CD4-positive, alpha-beta T cell treated with Interleukin-17A for 1 hour (primary cell): ENCODE measurements around the gene SLC25A21.
"Not testable (repeated sequence)": the region's sequence is repeated elsewhere in the genome, so short reads cannot be mapped to it uniquely, and the experiment has no call there.

Experiments used
- DNase-seq: peaks from one replicate; pipeline ENCODE4 v3.0.0-alpha.2; 2020

SLC25A21 gene

GRCh38 chr14:37185670-37186069 lies 13.3 kb upstream of the SLC25A21 start:
- DNase-seq, result no peak

- DNase-seq, result not testable (repeated sequence)
Measured at GRCh38 chr14:37184520-37184919, 12.1 kb upstream of the SLC25A21 start.

DNA sequence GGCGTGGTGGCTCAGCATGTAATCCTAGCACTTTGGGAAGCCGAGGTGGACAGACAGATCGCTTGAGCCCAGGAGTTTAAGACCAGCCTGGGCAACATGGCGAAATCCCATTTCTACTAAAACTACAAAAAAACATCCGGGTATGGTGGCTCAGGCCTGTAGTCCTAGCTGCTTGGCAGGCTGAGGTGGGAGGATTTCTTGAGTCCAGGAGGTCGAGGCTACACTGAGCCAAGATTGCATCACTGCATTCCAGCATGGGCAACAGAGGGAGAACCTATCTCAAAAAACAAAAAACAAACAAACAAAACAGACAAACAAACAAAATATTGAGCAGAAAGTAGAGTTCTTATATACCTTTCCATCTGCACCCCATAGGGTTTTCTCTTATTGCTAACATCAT lies 9.0 kb upstream of the SLC25A21 start:
- no peak for DNase-seq

DNA sequence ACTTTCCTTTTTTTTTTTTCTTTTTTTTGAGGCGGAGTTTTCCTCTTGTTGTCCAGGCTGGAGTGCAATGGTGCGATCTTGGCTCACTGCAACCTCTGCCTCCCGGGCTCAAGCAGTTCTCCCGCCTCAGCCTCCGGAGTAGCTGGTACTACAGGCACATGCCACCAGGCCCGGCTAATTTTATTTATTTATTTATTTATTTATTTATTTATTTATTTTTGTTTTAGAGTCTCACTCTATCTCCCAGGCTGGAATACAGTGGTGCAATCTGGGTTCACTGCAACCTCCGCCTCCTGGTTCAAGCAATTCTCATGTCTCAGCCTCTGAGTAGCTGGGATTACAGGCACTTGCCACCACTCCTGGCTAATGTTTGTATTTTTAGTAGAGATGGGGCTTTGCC lies 8.5 kb upstream of the SLC25A21 start:
- not testable (repeated sequence) for DNase-seq

DNA sequence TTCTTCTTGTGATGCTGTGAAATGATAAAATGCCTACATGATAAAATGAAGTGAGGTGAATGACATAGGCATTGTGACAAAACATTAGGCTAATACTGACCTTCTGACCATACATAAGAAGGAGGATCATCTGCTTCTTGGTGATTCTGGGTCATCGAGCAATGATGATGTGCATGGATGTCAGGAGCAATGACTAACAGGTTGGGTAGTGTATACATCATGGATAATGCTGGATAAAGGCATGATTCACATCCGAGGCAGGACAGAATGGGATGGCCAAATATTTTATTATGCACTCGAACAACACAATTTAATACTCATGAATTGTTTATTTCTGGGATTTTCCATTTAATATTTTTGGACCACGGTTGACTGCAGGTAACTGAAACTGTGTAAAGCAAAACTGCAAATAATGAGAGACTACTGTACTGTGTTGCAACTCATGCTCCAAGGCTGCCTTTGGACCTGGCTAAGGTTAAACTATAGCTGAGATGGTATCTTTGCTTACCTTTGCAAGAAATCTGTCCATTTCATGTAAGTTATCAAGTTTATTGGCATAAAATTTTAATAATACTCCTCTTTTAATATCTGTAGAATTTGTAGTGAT lies 7.6 kb upstream of the SLC25A21 start:
- DNase-seq, result no peak

DNA sequence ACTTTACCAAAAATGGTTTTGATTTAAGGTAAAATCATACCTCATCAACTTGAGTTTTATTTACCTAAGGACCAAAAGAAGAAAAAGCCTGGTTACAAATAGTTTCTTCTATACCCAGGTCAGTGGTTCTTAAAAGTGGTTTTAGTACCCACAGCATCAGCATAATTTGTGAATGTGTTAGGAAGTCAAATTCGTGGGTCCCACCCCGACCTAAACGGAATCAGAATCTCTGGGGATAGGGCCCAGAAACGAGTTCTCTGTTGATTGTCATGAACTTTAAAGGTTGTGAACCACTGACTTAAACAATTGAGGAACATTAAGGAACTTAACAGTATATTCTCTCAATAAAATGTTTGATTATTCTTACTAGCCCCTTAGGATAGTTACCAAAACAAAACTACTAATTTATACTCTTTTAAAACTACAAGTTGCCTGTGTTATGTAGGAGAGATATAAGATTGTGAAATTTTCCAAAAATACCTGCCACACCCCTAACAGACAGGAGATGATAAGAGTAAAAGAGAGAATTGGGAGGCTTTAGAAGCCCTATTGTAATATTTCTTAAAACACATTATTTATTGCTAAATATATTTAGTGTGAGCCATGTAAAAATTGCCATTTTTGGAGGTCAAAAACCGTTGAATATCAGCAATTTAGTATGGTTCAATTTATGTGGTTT lies 669 bp upstream of the SLC25A21 start:
- no peak for DNase-seq

DNA sequence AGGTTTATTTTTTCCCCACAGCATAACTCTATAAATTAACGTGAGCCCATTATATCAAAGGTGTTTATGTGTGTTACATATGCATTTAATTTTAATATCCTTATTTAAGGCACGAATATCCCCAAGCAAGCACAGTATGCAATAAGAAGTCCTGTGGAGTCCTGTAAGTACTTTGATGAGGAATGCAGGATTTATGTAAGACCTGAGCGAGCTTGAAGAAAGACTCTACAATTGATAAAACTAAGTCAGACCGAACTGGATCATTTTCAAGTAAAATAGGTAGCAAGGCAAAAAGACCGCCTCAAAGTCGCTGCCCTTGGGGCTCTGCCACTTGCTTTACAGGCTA lies 755 bp downstream of the SLC25A21 start:
- no peak for DNase-seq

- no peak for DNase-seq
Measured at GRCh38 chr14:37170993-37171392, 1.4 kb downstream of the SLC25A21 start.

- DNase-seq, result no peak
Measured at GRCh38 chr14:37170237-37170636, 2.2 kb downstream of the SLC25A21 start.

DNA sequence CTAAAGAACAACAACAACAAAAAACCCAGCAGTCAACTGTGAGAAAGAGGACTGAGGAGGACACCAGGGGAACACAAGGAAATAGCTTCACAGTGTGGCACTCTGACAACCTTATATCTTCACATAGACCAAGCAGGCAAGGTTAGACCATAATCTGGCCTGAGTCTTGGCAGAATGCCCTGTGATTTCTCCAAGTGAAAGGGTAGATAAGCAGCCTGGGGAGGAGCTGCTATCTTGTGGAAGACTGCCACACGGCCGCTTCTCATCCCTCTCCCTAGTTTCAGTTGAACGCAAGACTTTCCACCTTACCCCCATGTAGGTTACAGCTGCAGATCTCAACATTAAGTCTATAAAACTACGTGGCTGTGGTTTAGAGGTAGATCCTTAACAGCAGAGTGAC lies 3.7 kb downstream of the SLC25A21 start:
- DNase-seq, result no peak

GRCh38 chr14:37167151-37168047 lies 5.0 kb downstream of the SLC25A21 start:
- DNase-seq, result no peak

DNA sequence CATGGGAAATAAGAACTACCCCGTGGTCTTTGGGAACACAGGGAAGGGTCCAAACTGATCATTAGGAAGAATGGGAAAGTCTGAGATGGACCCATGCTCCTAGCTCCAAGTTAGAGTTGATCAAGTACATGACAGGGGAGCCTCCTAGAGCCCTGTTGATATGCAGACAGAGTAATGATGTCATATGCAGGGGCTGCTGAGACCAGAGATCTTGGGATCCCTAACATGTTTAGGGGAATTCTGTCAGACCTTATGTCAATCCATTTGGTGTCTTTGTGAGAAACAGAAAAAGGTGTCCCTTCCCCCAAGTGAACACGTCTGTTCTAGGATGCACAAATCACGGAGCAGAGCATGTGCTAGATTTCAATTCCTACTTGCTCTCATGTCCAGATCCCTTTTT lies 6.6 kb downstream of the SLC25A21 start:
- DNase-seq, result no peak

DNA sequence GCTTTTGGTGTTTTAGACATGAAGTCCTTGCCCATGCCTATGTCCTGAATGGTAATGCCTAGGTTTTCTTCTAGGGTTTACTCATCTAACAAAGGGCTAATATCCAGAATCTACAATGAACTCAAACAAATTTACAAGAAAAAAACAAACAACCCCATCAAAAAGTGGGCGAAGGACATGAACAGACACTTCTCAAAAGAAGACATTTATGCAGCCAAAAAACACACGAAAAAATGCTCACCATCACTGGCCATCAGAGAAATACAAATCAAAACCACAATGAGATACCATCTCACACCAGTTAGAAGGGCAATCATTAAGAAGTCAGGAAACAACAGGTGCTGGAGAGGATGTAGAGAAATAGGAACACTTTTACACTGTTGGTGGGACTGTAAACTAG lies 10.1 kb downstream of the SLC25A21 start:
- not testable (repeated sequence) for DNase-seq

DNA sequence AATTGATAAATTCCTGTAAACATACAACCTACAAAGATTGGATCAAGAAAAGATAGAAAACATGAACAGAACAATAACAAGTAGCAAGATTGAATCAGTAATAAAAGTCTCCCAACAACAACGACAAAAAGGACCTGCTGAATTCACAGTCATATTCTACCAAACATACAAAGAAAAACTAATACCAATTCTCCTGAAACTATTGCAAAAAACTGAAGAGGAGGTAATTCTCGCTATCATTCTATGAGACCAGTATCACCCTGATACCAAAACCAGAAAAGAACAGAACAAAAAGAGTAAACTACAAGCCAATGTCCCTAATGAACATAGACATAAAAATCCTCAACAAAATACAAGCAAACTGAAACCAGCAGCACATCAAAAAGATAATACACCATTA lies 14.4 kb downstream of the SLC25A21 start:
- DNase-seq, result no peak

DNA sequence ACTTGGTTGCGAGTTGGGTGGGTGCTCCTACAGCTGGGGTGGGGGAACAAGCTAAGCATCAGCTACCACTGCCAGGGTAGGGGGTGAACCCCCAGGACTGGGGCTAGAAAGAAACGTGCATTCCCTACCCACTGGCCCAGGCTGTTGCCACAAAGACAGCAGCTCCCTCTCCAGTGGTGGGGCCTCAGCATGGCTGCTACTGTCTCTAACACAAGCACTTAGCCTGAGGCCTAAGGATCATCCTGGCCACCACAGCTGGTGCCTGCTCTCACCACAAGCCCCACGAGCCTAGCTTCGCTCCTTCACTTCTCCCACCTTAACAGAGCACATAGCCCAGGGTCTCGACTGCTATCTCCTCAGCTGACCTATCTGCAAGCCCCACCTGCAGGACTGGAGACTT lies 18.9 kb downstream of the SLC25A21 start:
- no peak for DNase-seq

GRCh38 chr14:37153005-37153404 lies 19.4 kb downstream of the SLC25A21 start:
- no peak for DNase-seq

GRCh38 chr14:37150414-37150813 lies 22.0 kb downstream of the SLC25A21 start:
- DNase-seq, result no peak

GRCh38 chr14:37147310-37147880 lies 25.0 kb downstream of the SLC25A21 start:
- DNase-seq, result no peak

- DNase-seq, result not testable (repeated sequence)
Measured at GRCh38 chr14:37146438-37146837, 26.0 kb downstream of the SLC25A21 start.

DNA sequence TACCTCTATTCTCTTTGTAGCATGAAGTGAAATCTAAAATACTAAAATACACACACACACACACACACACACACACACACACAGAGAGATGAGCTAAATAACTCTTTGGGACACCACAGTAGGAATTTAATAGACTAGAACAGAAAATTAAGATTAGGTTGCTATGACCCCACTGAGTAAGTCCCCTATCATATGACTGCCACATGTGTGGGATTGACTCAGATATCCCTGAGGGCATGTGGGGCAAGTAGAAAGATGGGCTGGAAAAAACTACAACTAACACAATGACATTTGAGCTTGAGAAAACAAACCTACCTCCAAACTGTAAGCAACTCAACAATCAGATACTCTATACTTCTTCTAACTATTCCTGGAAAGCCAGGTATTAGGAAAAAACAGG lies 27.0 kb downstream of the SLC25A21 start:
- no peak for DNase-seq

DNA sequence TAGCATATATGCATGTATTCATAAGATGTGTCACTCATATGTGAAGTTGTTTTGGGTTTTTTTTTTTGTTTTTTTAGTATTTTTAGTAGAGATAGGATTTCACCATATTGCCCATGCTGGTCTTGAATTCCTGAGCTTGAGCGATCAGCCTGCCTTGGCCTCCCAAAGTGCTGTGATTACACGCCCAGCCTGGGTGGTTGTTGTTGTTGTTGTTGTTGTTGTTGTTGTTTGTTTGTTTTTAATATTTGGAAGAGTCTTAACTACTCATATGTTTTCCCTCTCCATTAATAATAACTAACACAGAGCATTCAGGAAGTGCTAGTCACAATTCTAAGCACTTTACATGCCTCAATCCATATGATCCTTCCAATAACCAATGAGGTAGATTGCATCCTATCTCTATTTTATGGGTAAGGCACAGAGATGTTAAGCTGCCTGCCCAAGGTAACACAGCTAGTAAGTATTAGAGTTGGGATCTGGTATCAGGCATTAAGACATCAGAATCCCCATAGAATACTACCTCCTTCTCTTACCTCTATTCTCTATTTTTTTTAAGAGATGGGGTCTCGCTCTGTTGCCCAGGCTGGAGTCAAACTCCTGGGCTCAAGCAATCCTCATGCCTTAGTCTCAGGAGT lies 27.6 kb downstream of the SLC25A21 start:
- no peak for DNase-seq

- DNase-seq, result no peak
Measured at GRCh38 chr14:37143475-37143874, 28.9 kb downstream of the SLC25A21 start.

GRCh38 chr14:37142835-37143401 lies 29.5 kb downstream of the SLC25A21 start:
- DNase-seq, result no peak
